Measurements from ENCODE around the gene ACBD6. TPM values are rescaled to one million over a fixed set of nuclear protein-coding genes. Genes with fewer than 3 reads are reported as not detected.

ACBD6 gene
- total and polyA plus RNA-seq, 2 donors (not counting 1 experiment from before 2014, with no cell fraction given) = 52.9 to 80.9 TPM

GRCh38 chr1:180312926-180313325, 189.5 kb downstream of the ACBD6 start:
- Histone ChIP-seq H3K4me2 (replicated peaks; ENCODE audit: low read depth, low read length, poor library complexity, severe bottlenecking) (no peak overlapping the region), H3K79me2 (ENCODE audit: control insufficient read depth, insufficient read depth, low read length) (no peaks in the 10 kb centered on the region), H3K9me3 (ENCODE audit: control extremely low read depth in 1 of 3, control insufficient read depth in 2 of 3, insufficient read depth in 1 of 3, low read length in 2 of 3) (no peaks in the 10 kb centered on the region), H4K20me1 (ENCODE audit: control insufficient read depth, insufficient read depth, low read length, poor library complexity, severe bottlenecking) (no peaks in the 10 kb centered on the region), H2AFZ (ENCODE audit: insufficient read depth, low read depth, low read length, poor library complexity, severe bottlenecking) (no peak overlapping the region), H3K9ac (ENCODE audit: low read length) (no peak overlapping the region), H3K36me3 (replicated peaks in 1 of 2; ENCODE audit: control extremely low read depth in 1 of 2, control insufficient read depth in 1 of 2, extremely low read depth in 1 of 2, insufficient read depth in 2 of 2, low read length in 1 of 2) (peaks cover 2 to 18% of the 10 kb centered on the region in 2 experiments), H3K27me3 (replicated peaks in 1 of 4; ENCODE audit: control extremely low read depth in 1 of 4, control insufficient read depth in 3 of 4, insufficient read depth in 4 of 4, low read length in 3 of 4) (no peaks in the 10 kb centered on the region), H3K4me1 (ENCODE audit: control insufficient read depth in 2 of 2, insufficient read depth in 2 of 2, low read length in 2 of 2) (no peaks in the 10 kb centered on the region), H3K4me3 (ENCODE audit: control extremely low read depth in 1 of 5, extremely low read depth in 1 of 5, insufficient read depth in 1 of 5, low read depth in 2 of 5, low read length in 4 of 5) (no peak overlapping the region), H3K27ac (ENCODE audit: low read length in 2 of 2) (no peak overlapping the region)
- ATAC-seq (ENCODE audit: low read depth) = no peak
- no CpG with 5 or more reads among the region's 2 CpGs for WGBS (ENCODE audit: insufficient coverage)
- H3K4me3 Mint-ChIP-seq = no peak overlapping the region
- ChIA-PET CTCF (no interaction called here), POLR2A (no interaction called here)
- intact Hi-C loops (cut with micrococcal nuclease) = no loop called here
- no peaks in the 10 kb centered on the region for H3K27me3 Mint-ChIP-seq
- no peak for DNase-seq
- no peaks in the 10 kb centered on the region for H3K9me3 Mint-ChIP-seq (ENCODE audit: insufficient read depth)
- TF ChIP-seq EZH2 (IDR thresholded peaks at IDR 0.05; ENCODE audit: borderline replicate concordance, insufficient read depth, low read depth, low read length, poor library complexity, severe bottlenecking) (no peak), CTCF (IDR thresholded peaks at IDR 0.05) (no peak)
- H3K4me1 Mint-ChIP-seq = no peaks in the 10 kb centered on the region
- H3K27ac Mint-ChIP-seq = no peak overlapping the region

- peaks cover 3% of the 10 kb centered on the region for H3K9me3 Mint-ChIP-seq (ENCODE audit: insufficient read depth)
- no peak overlapping the region for H3K27ac Mint-ChIP-seq
- DNase-seq (no peak), ATAC-seq (ENCODE audit: low read depth) (no peak)
- no peaks in the 10 kb centered on the region for H3K79me2 ChIP-seq (ENCODE audit: control insufficient read depth, insufficient read depth, low read length)
- H2AFZ ChIP-seq (ENCODE audit: insufficient read depth, low read depth, low read length, poor library complexity, severe bottlenecking) = no peak overlapping the region
- H3K4me3 ChIP-seq (ENCODE audit: control extremely low read depth in 1 of 5, extremely low read depth in 1 of 5, insufficient read depth in 1 of 5, low read depth in 2 of 5, low read length in 4 of 5) = no peak overlapping the region
- no peak overlapping the region for H3K4me3 Mint-ChIP-seq
- no peaks in the 10 kb centered on the region for H4K20me1 ChIP-seq (ENCODE audit: control insufficient read depth, insufficient read depth, low read length, poor library complexity, severe bottlenecking)
- H3K4me2 ChIP-seq (replicated peaks; ENCODE audit: low read depth, low read length, poor library complexity, severe bottlenecking) = no peak overlapping the region
- H3K9me3 ChIP-seq (ENCODE audit: control extremely low read depth in 1 of 3, control insufficient read depth in 2 of 3, insufficient read depth in 1 of 3, low read length in 2 of 3) = peaks cover 0 to 4% (median 3%) of the 10 kb centered on the region in 3 donors
- H3K27ac ChIP-seq (ENCODE audit: low read length in 2 of 2) = no peak overlapping the region
- WGBS (ENCODE audit: insufficient coverage) = 100% methylated on average over 4 of the region's 4 CpGs
- CTCF ChIA-PET = no interaction called here
- no peaks in the 10 kb centered on the region for H3K4me1 ChIP-seq (ENCODE audit: control insufficient read depth in 2 of 2, insufficient read depth in 2 of 2, low read length in 2 of 2)
- H3K27me3 Mint-ChIP-seq = no peaks in the 10 kb centered on the region
- TF ChIP-seq CTCF (IDR thresholded peaks at IDR 0.05) = no peak
- POLR2A ChIA-PET = no interaction called here
- H3K36me3 ChIP-seq (replicated peaks in 1 of 2; ENCODE audit: control extremely low read depth in 1 of 2, control insufficient read depth in 1 of 2, extremely low read depth in 1 of 2, insufficient read depth in 2 of 2, low read length in 1 of 2) = peaks cover 2 to 18% of the 10 kb centered on the region in 2 experiments
- H3K27me3 ChIP-seq (replicated peaks in 1 of 4; ENCODE audit: control extremely low read depth in 1 of 4, control insufficient read depth in 3 of 4, insufficient read depth in 4 of 4, low read length in 3 of 4) = no peaks in the 10 kb centered on the region
- intact Hi-C loops (cut with micrococcal nuclease) = no loop called here
- no peak overlapping the region for H3K9ac ChIP-seq (ENCODE audit: low read length)
- no peaks in the 10 kb centered on the region for H3K4me1 Mint-ChIP-seq
Observed at GRCh38 chr1:180311011-180311730, 191.2 kb downstream of the ACBD6 start.

All from B cell (primary cell).